HepG2 (cell line): ENCODE measurements around the gene ESYT1. TPM values are rescaled to one million over a fixed set of nuclear protein-coding genes. Genes with fewer than 3 reads are reported as not detected.

Source experiments
- FOXC1 ChIP-seq: sonication (generic); formaldehyde crosslinking; IDR thresholded peaks from 2 replicates; pipeline ENCODE4 v1.8.0; 2022; ENCODE audit warnings: mild to moderate bottlenecking, missing genetic modification reagents, borderline replicate concordance
- HIVEP1 ChIP-seq: sonication (generic); formaldehyde crosslinking; IDR thresholded peaks from 2 replicates; pipeline ENCODE4 v1.4.0; 2020; ENCODE audit warnings: mild to moderate bottlenecking, missing genetic modification reagents
- NCOR1 ChIP-seq: fragments of 200-600 bp; sonication (generic); IDR thresholded peaks from 2 replicates; pipeline ENCODE4 v1.7.0; 2017; ENCODE audit warnings: antibody characterized with exemption, low read length, borderline replicate concordance
- SNAI1 ChIP-seq: sonication (generic); formaldehyde crosslinking; IDR thresholded peaks from 2 replicates; pipeline ENCODE4 v1.5.0; 2020; ENCODE audit warnings: mild to moderate bottlenecking, missing genetic modification reagents, borderline replicate concordance
- TBX3 ChIP-seq: fragments of 450-650 bp; IDR thresholded peaks from 2 replicates; pipeline ENCODE4 v1.6.1; 2017; ENCODE audit warnings: antibody characterized with exemption, mild to moderate bottlenecking, inconsistent platforms, borderline replicate concordance
- polyA plus RNA-seq, 8 experiments: library from polyadenylated mRNA; depleted of rRNA in 3 of 8; stranded (reverse) in 7 of 8; unstranded in 1 of 8; fragments of >200 nt; fragmentation: Illumina TruSeq in 4 of 8; extraction: Trizol in 4 of 8; gene quantifications; 2 replicates each; pipeline versions ENCODE4 v1.2.1 to v1.2.3, GENCODE V29; 2011 to 2016; ENCODE audit warnings: low read depth in 4 of 8, missing spikeins in 1 of 8, mixed read lengths in 1 of 8; ENCODE audit not compliant: insufficient read depth in 1 of 8
- total RNA-seq, 5 experiments: library from RNA; depleted of rRNA; stranded (reverse); fragments of >200 nt; fragmentation: Illumina TruSeq; extraction: Trizol; gene quantifications; 2 replicates each; pipeline ENCODE4 v1.2.3, GENCODE V29; 2016; ENCODE audit warnings: low read depth in 1 of 5
- TF ChIP-seq, protein P1 (sequence below): sonication (generic); formaldehyde crosslinking; IDR thresholded peaks from 2 replicates; pipeline ENCODE4 v1.4.0; 2020; ENCODE audit warnings: missing genetic modification reagents, borderline replicate concordance
- TF ChIP-seq, protein P2 (sequence below): IDR thresholded peaks from 2 replicates; pipeline ENCODE4 v1.6.1; 2012; ENCODE audit warnings: low read length, improper control_type of control experiment
- TF ChIP-seq, protein P3 (sequence below): sonication (generic); formaldehyde crosslinking; IDR thresholded peaks from 2 replicates; pipeline ENCODE4 v1.9.0; 2021; ENCODE audit warnings: mild to moderate bottlenecking, missing genetic modification reagents

ESYT1 gene
- total and polyA plus RNA-seq, 2 of the 13 experiments (the other 11 are each of a cell fraction or from before 2014, with no cell fraction given) = 66.9 to 71.0 TPM

DNA sequence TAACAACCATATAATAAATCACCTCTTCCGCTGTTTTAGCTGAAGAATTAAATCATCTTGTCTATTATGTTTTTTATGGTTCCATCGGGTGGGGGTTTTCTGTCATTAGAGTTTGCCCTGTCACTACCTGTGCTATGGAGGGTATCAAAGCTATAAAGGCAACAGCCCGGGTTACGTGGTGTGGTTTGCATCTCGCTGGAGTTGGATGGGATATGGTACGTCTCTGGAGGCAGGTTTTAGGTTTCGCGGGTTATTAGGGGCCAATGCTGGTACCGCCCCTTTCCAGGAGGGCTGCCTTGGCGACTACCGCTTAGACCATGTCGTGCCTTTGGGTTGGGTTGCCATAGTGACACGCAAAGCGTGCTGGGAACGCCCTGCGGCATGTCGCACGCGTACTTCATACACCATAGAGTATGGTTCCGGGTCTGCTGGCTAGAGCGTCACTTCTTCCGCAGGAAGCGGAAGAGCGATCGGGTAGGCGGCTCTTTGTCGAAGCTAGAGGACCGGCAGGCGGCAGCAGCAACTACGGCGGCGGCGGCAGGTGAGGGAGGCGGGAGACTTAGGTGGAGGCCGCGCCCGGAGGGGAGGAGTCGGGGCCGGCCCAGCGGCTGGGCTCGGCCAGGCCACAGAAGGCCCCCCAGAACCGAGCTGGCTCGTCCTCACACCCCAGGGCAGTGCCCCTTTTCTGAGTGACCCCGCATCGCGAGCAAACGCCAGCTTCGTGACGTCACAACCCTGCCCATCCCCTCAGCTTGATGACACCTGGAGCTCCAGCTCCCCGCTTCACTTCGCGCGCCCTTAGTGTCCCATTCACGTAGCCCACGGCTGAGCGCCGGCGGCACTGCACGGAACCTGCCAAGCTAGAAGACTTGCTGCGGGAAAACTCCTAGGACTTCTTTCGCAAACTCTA, 10.0 kb upstream of the ESYT1 start, which contains the start of gene ZC3H10 (continued):
- TF ChIP-seq, protein P1, sequence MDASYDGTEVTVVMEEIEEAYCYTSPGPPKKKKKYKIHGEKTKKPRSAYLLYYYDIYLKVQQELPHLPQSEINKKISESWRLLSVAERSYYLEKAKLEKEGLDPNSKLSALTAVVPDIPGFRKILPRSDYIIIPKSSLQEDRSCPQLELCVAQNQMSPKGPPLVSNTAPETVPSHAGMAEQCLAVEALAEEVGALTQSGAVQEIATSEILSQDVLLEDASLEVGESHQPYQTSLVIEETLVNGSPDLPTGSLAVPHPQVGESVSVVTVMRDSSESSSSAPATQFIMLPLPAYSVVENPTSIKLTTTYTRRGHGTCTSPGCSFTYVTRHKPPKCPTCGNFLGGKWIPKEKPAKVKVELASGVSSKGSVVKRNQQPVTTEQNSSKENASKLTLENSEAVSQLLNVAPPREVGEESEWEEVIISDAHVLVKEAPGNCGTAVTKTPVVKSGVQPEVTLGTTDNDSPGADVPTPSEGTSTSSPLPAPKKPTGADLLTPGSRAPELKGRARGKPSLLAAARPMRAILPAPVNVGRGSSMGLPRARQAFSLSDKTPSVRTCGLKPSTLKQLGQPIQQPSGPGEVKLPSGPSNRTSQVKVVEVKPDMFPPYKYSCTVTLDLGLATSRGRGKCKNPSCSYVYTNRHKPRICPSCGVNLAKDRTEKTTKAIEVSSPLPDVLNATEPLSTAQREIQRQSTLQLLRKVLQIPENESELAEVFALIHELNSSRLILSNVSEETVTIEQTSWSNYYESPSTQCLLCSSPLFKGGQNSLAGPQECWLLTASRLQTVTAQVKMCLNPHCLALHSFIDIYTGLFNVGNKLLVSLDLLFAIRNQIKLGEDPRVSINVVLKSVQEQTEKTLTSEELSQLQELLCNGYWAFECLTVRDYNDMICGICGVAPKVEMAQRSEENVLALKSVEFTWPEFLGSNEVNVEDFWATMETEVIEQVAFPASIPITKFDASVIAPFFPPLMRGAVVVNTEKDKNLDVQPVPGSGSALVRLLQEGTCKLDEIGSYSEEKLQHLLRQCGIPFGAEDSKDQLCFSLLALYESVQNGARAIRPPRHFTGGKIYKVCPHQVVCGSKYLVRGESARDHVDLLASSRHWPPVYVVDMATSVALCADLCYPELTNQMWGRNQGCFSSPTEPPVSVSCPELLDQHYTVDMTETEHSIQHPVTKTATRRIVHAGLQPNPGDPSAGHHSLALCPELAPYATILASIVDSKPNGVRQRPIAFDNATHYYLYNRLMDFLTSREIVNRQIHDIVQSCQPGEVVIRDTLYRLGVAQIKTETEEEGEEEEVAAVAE (CRISPR knock-in tag) = peak; percentile 92
- TF ChIP-seq, protein P2, sequence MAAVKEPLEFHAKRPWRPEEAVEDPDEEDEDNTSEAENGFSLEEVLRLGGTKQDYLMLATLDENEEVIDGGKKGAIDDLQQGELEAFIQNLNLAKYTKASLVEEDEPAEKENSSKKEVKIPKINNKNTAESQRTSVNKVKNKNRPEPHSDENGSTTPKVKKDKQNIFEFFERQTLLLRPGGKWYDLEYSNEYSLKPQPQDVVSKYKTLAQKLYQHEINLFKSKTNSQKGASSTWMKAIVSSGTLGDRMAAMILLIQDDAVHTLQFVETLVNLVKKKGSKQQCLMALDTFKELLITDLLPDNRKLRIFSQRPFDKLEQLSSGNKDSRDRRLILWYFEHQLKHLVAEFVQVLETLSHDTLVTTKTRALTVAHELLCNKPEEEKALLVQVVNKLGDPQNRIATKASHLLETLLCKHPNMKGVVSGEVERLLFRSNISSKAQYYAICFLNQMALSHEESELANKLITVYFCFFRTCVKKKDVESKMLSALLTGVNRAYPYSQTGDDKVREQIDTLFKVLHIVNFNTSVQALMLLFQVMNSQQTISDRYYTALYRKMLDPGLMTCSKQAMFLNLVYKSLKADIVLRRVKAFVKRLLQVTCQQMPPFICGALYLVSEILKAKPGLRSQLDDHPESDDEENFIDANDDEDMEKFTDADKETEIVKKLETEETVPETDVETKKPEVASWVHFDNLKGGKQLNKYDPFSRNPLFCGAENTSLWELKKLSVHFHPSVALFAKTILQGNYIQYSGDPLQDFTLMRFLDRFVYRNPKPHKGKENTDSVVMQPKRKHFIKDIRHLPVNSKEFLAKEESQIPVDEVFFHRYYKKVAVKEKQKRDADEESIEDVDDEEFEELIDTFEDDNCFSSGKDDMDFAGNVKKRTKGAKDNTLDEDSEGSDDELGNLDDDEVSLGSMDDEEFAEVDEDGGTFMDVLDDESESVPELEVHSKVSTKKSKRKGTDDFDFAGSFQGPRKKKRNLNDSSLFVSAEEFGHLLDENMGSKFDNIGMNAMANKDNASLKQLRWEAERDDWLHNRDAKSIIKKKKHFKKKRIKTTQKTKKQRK = no peak
- TF ChIP-seq HIVEP1 (CRISPR knock-in tag) (peak; percentile 83), TBX3 (peak; percentile 32; the same call in 1 of the 2 replicates), FOXC1 (CRISPR knock-in tag) (peak; percentile 88; the same call in 1 of the 2 replicates), NCOR1 (no peak), SNAI1 (CRISPR knock-in tag) (no peak)
- TF ChIP-seq, protein P3, sequence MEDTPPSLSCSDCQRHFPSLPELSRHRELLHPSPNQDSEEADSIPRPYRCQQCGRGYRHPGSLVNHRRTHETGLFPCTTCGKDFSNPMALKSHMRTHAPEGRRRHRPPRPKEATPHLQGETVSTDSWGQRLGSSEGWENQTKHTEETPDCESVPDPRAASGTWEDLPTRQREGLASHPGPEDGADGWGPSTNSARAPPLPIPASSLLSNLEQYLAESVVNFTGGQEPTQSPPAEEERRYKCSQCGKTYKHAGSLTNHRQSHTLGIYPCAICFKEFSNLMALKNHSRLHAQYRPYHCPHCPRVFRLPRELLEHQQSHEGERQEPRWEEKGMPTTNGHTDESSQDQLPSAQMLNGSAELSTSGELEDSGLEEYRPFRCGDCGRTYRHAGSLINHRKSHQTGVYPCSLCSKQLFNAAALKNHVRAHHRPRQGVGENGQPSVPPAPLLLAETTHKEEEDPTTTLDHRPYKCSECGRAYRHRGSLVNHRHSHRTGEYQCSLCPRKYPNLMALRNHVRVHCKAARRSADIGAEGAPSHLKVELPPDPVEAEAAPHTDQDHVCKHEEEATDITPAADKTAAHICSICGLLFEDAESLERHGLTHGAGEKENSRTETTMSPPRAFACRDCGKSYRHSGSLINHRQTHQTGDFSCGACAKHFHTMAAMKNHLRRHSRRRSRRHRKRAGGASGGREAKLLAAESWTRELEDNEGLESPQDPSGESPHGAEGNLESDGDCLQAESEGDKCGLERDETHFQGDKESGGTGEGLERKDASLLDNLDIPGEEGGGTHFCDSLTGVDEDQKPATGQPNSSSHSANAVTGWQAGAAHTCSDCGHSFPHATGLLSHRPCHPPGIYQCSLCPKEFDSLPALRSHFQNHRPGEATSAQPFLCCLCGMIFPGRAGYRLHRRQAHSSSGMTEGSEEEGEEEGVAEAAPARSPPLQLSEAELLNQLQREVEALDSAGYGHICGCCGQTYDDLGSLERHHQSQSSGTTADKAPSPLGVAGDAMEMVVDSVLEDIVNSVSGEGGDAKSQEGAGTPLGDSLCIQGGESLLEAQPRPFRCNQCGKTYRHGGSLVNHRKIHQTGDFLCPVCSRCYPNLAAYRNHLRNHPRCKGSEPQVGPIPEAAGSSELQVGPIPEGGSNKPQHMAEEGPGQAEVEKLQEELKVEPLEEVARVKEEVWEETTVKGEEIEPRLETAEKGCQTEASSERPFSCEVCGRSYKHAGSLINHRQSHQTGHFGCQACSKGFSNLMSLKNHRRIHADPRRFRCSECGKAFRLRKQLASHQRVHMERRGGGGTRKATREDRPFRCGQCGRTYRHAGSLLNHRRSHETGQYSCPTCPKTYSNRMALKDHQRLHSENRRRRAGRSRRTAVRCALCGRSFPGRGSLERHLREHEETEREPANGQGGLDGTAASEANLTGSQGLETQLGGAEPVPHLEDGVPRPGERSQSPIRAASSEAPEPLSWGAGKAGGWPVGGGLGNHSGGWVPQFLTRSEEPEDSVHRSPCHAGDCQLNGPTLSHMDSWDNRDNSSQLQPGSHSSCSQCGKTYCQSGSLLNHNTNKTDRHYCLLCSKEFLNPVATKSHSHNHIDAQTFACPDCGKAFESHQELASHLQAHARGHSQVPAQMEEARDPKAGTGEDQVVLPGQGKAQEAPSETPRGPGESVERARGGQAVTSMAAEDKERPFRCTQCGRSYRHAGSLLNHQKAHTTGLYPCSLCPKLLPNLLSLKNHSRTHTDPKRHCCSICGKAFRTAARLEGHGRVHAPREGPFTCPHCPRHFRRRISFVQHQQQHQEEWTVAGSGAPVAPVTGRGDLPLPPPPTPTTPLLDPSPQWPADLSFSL (CRISPR knock-in tag) = no peak
